Measurements from ENCODE around the gene SOCS4.

DNA sequence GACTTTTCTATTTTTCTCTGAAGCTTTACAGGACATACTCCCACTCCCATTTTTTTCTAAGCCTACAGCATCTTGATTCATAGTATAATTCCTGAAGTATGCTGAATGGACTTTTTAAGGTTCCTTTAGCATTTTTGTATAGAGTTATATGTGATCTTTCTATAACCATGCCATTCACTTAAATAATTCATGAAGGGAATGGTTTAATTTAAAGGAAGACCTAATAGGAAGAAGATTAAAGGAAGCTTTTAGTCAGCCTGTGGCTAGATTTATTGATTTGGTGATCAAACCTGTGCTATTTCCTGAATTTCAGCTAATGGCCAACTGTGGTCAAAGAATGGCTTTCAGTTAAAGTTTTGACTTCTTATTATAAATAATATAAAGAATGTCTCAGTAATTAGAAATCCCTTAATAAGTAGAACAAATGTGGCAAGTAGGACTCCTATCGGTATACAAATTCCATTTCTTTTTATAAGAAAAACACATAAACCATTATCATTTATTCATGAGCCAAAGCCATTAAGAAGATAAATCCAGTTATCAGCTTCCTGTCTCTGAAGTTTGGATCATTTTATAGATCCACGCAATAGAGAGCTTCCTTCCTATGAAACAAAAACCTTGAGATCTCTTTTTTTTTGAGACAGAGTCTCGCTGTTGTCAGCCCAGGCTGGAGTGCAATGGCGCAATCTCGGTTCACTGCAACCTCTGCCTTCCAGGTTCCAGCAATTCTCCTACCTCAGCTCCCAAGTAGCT is 20.4 kb downstream of the SOCS4 start:
- TF ChIP-seq POLR2AphosphoS5 (IDR thresholded peaks at IDR 0.05; ENCODE audit: low read depth, low read length) (no peak), TAF1 (IDR thresholded peaks at IDR 0.05; ENCODE audit: borderline replicate concordance, insufficient read depth, low read length) (no peak)

Measured in PFSK-1 (cell line).